HG03439 (cell line): ENCODE results near the gene TCF4.

Experiments used
- ATAC-seq: cut with Tn5 transposase; IDR thresholded peaks from one replicate; pipeline ENCODE4 v1.9.1; 2021; ENCODE audit warnings: mild to moderate bottlenecking, moderate library complexity; ENCODE audit not compliant: unreplicated experiment

TCF4 gene

DNA sequence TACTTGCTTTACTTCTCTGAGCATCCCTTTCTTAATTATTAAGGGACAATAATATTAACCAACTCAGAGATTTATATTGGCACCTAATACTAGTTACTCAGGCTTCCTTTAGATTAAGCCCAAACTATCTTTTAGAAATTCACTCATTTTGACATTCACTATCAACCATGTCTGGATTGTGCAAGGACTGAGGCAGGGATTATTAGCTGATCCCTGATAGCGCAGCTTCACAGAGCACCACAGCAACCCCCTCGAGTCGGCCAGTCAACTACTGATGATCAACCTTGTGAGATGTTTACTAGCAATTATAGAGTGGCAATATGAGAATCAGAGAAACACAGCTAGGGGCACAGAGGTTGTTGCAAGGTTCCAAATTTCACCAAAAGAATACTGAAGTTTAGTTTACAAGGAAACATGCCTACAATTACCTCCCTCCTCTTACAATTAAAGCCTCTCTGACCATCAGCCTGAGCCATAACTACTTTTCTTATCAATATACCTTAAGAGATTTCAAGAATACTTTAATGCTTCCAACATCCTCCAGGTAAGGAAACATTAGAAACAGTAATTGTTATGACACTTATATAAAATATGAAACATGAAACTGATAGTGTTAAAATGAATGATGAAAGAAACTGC, 191.6 kb downstream of the TCF4 start:
- ATAC-seq, result no peak

DNA sequence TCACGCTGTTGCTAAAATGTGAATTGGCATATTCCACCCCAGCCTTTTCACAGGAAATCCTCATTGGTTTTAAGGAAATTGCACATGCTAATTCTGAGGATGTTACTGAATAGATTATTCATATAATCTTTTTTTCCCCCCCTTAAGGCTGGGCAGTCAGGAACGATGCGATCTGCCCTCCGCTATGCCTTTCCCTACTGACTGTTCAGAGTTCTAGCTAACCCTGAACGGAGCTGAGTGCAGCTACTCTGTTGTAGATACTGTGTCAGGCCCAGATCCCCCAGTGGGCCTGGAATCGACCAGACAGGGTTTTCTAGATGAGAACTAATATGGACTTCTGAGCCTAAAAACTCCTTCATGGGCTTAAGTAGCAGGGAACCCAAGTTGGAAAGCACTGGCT, 192.2 kb downstream of the TCF4 start:
- no peak for ATAC-seq

DNA sequence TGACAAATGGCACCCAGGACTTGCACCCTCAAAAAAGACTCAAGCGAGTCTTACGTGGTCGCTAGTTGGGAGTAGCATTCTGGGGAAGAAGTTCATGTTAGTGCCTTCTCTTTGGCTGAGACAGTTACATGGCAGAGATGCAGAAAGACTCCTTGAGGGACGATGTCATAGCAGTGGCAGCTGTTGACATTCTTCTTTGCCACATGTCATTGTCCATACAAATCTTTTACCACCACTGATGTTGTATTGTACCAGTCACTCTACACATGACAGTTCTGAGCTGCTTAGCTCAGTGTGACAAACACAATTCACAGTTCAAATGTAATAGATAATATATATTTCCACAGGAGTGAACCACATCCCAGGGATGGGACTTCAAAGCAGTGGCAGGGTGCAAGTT, 197.1 kb downstream of the TCF4 start:
- no peak for ATAC-seq

GRCh38 chr18:55387139-55387984, 200.6 kb downstream of the TCF4 start:
- no peak for ATAC-seq

- ATAC-seq, result no peak
Measured at GRCh38 chr18:55386545-55386944, 201.4 kb downstream of the TCF4 start.

DNA sequence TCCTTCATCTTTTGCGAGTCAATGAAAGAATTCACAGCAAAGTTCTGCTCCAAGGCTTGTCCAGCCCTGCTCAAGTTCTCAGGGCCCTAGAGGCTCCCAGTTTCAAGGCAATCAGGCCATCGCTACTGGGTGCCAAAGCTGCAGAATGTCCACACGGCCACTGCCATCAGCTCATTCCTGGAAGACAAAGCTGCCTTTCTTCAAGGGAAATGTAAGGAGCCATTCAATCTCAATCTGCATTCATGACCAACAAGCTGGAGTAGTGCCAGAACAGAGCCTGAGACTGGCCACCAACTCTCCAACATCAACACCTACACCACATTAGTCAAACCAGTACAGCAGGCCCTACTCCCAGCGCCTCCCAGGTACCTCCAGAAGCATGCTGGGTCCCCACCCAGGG, 202.2 kb downstream of the TCF4 start:
- no peak for ATAC-seq

- no peak for ATAC-seq
Measured at GRCh38 chr18:55384551-55385275, 203.3 kb downstream of the TCF4 start.

DNA sequence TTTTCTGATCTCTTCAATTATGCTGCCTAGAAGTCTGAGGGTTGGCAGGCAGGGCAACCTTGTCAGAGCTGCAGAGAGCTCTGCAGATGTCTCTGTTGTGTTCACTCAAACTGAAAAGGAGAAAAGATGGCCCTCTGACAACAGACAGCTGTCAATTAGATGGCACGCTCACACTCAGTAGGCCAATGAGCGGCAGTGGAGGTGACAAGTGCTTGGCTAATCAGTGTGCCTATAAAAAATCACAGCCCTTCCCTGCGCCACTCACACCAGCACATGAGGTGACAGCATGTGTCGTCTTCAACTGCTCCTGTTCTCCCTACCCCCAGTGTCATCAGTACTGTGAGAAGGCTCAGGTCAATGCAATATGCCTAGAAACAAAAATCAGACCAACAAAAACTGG, 203.9 kb downstream of the TCF4 start:
- no peak for ATAC-seq

- ATAC-seq, result no peak
Measured at GRCh38 chr18:55382277-55382805, 205.7 kb downstream of the TCF4 start.

DNA sequence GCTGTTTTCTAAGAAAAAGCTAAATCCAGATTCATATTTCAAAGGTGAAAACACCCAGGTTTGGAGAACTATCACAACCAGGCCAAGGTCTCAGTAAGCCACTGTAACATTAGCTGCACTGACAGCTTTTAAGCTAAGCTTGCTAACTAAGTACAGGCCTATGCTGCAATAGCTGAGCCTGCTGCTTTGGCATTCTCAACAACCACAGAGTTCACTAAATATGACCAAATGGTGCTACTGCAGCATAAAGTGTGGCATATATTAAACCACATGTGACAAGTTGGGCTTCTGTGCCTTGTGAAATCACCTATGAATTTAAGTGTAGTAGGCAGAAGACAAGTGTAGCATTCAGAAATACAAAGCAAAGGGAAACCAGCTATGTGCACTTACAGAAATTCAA, 206.7 kb downstream of the TCF4 start:
- no peak for ATAC-seq

DNA sequence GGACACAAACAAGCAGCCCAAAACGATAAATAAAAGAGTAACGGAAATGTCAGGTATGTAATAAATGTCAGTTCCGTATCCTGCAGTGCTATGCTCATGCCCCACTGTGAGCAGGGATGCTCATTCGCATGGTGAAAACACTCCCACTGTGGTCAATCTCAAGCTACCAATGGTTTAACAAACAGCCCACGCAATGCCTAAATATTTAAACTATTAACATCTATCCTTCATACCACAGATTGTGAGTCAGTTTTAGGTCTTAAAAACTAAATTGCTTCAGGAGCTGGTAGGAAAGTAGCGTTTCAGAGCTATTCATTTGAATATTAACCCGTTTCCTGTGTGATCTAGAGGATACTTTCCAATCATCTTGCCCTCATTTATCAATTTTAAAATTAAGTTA, 207.4 kb downstream of the TCF4 start:
- ATAC-seq, result no peak

- peak; percentile 96 for ATAC-seq
Measured at GRCh38 chr18:55376387-55376786, 211.6 kb downstream of the TCF4 start.

- ATAC-seq, result no peak
Measured at GRCh38 chr18:55375930-55376329, 212.1 kb downstream of the TCF4 start.

DNA sequence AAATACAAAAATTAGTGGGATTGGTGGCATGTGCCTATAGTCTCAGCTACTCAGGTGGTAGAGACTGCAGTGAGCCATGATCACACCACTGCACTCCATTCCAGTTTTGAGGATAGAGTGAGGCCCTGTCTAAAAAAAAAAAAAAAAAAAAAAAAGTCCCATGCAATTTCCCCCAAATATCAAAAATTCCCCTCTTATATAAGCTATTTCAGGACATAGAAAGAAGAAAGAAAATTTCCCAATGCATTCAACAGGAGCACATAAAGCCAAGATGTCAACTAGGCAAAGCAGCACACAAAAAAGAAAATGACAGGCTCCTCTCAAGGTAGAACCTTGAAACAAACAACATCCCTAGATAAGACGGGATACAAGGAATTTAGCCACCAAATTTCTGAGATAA, 213.3 kb downstream of the TCF4 start:
- no peak for ATAC-seq

DNA sequence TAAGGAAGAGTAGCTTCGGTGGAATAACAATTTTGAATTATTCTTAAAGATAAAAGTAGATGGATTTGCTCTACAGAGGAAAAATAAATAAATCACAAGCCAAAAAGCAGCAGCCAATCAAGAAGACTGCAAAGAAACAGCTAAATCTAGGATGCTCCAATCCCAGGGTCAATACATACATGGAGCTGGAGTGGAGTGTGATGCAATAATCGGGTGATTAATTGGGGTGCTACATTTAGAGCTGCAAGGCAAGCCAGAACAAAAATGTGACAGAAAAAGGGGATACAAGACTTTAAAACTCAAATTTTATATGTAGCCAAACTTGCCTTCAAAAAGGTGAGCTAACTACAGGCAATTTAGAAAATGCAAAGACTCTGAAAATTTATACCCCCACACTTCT, 215.8 kb downstream of the TCF4 start:
- no peak for ATAC-seq

- no peak for ATAC-seq
Measured at GRCh38 chr18:55370936-55371335, 217.1 kb downstream of the TCF4 start.

DNA sequence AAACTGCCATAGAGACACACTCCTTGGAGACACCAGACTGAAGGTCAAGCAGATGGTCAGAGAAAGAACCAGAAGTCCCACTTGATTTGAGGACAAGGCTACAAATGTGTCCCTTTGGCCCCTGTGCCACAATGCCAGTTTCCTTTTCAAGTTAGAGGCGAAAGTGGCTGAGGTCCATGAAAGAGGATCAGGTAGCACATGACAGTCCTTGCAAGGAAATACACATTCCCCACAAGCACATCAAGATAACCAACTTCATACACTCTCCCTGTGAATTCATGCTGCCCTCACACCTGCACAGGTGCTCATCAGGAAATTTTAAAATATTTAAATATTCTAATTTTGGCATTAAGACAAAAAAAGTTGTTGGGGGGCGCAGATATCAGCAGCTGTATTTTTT, 218.6 kb downstream of the TCF4 start:
- no peak for ATAC-seq

DNA sequence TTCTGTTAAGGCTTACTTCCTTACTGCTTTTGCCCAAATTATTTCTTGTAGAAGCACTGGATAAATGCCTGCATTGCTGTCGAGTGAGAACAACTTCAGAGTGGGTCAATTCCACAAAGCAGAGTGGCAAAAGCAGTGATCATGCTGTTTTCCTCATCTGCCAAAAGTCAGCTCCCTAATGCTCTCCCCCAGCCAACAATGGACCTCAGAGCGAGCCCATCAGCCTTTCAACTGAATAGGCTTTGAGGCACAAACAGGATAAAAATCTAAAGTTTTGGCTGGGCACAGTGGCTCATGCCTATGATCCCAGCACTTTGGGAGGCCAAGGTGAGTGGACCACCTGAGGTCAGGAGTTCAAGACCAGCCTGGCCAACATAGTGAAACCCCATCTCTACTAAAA, 222.7 kb downstream of the TCF4 start:
- no peak for ATAC-seq

GRCh38 chr18:55362303-55362702, 225.7 kb downstream of the TCF4 start:
- no peak for ATAC-seq

GRCh38 chr18:55361492-55362250, 226.3 kb downstream of the TCF4 start:
- no peak for ATAC-seq

GRCh38 chr18:55360061-55360460, 227.9 kb downstream of the TCF4 start:
- no peak for ATAC-seq
